ENCODE data around the gene ZNF805.

GRCh38 chr19:57288373-57288772 is 47.9 kb downstream of the ZNF805 start:
- TF ChIP-seq CTCF (IDR thresholded peaks at IDR 0.05) (no peak), POLR2A (IDR thresholded peaks at IDR 0.05; ENCODE audit: low read depth) (no peak), POLR2AphosphoS5 (IDR thresholded peaks at IDR 0.05) (no peak)
